Measurements from ENCODE around the gene FBXL16. TPM values are rescaled to one million over a fixed set of nuclear protein-coding genes. Genes with fewer than 3 reads are reported as not detected.

The FBXL16 gene
- total RNA-seq, 1 donor from 2014 or later, result 0.53 TPM

DNA sequence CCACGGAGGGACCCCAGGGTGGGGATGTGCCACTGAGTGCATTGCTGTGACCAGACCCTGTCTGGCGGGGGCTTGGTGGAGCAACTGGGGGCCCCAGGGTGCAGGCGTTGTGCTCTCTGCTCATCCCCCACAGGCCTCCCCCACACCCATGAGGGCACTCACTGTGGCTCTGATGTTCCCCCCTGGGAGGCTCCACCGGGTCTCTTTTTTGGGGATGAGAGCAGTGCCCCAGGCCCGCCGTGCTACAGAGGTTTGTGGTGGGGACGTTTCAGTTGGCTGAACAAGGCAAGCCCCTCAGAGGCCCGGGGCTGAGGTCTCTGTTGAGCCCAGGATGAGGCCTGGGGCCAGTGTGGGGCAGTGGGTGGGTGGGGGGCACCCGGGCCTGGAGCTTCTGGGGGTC lies 18.1 kb upstream of the FBXL16 start:
- H3K4me3 ChIP-seq (ENCODE audit: low read depth, low read length), result no peak overlapping the region
- no peaks in the 10 kb centered on the region for H3K27me3 ChIP-seq (ENCODE audit: control insufficient read depth, insufficient read depth, low read length)
- FAIRE-seq (no peak), DNase-seq (ENCODE audit: low read depth) (no peak)
- peaks cover 2% of the 10 kb centered on the region for H3K36me3 ChIP-seq (ENCODE audit: control insufficient read depth, insufficient read depth, low read length)
- TF ChIP-seq, protein P1, sequence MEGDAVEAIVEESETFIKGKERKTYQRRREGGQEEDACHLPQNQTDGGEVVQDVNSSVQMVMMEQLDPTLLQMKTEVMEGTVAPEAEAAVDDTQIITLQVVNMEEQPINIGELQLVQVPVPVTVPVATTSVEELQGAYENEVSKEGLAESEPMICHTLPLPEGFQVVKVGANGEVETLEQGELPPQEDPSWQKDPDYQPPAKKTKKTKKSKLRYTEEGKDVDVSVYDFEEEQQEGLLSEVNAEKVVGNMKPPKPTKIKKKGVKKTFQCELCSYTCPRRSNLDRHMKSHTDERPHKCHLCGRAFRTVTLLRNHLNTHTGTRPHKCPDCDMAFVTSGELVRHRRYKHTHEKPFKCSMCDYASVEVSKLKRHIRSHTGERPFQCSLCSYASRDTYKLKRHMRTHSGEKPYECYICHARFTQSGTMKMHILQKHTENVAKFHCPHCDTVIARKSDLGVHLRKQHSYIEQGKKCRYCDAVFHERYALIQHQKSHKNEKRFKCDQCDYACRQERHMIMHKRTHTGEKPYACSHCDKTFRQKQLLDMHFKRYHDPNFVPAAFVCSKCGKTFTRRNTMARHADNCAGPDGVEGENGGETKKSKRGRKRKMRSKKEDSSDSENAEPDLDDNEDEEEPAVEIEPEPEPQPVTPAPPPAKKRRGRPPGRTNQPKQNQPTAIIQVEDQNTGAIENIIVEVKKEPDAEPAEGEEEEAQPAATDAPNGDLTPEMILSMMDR (IDR thresholded peaks at IDR 0.05; ENCODE audit: insufficient read depth, low read length, severe bottlenecking), result no peak

DNA sequence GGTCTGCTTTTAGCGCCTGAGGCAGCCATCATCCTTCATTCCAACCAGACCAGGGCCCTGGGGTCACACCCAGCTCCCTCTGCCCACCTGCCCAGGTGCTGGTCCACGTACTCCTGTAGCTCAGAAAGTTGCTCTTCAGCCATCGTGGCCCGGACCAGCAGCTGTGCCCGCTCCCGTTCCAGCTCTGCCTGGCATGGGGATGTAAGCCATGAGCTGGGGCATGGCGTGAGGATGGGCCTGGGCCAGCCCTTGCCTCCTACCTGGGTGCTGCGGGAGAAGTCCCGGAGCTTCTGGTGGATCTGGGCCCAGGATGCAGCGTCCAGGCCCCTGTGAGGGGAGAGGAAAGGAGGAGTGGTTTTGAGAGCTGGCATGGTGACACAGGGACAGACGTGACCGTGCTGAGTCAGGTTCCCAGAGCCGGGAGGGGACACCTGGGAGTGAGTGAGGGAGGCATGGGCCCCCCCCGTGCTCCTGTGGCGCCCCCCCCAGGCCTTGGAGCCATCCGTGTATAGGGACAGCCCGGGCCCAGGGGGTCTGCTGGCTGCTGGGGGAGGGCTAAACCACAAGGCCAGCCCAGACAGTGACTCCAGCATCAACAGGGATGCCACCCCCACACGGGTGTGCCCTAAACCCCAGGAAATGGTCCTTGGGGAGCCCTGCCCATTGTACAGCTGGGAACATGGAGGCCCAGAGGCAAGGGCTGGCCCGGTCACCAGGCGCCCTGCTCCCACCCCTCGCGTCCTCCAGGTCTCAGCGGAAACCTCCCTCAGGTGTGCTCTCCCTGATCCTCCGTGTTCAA lies 17.4 kb upstream of the FBXL16 start:
- no peak for FAIRE-seq
- DNase-seq (ENCODE audit: low read depth), result no peak
- TF ChIP-seq, protein P1 (IDR thresholded peaks at IDR 0.05; ENCODE audit: insufficient read depth, low read length, severe bottlenecking), result no peak
- no peak overlapping the region for H3K4me3 ChIP-seq (ENCODE audit: low read depth, low read length)
- H3K36me3 ChIP-seq (ENCODE audit: control insufficient read depth, insufficient read depth, low read length), result peaks cover 2% of the 10 kb centered on the region
- H3K27me3 ChIP-seq (ENCODE audit: control insufficient read depth, insufficient read depth, low read length), result no peaks in the 10 kb centered on the region

DNA sequence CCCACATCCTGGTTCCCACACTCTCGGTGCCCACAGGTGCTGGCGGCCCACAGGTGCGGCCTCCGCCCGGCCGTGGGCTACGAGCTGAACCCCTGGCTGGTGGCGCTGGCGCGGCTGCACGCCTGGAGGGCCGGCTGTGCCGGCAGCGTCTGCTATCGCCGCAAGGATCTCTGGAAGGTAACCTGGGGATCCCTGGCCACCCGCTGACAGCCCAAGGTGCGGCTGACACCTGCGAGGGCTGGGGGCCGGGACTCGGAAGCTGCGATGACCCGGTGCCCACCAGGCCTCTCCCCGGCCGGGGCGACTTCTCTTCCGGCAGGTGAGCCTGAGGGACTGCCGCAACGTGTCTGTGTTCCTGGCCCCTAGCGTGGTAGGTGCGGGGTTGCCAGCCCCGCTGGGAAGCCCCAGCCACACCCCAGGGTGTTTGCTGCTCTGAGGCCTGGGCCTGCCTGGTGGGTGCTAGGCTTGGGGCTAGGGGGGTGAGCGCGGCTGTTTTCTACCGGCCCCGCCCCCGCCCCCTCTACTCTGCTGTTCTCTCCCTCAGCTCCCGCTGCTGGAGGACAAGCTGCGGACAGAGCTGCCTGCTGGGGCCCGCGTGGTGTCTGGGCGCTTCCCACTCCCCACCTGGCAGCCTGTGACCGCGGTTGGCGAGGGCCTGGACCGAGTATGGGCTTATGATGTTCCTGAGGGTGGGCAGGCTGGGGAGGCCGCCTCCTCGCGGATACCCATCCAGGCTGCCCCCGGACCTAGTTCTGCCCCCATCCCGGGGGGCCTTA lies 16.4 kb upstream of the FBXL16 start:
- Histone ChIP-seq H3K27me3 (ENCODE audit: control insufficient read depth, insufficient read depth, low read length) (no peaks in the 10 kb centered on the region), H3K4me3 (ENCODE audit: low read depth, low read length) (peak overlapping the region; percentile 87), H3K36me3 (ENCODE audit: control insufficient read depth, insufficient read depth, low read length) (peaks cover 2% of the 10 kb centered on the region)
- FAIRE-seq (no peak), DNase-seq (ENCODE audit: low read depth) (no peak)
- TF ChIP-seq, protein P1 (IDR thresholded peaks at IDR 0.05; ENCODE audit: insufficient read depth, low read length, severe bottlenecking), result no peak

DNA sequence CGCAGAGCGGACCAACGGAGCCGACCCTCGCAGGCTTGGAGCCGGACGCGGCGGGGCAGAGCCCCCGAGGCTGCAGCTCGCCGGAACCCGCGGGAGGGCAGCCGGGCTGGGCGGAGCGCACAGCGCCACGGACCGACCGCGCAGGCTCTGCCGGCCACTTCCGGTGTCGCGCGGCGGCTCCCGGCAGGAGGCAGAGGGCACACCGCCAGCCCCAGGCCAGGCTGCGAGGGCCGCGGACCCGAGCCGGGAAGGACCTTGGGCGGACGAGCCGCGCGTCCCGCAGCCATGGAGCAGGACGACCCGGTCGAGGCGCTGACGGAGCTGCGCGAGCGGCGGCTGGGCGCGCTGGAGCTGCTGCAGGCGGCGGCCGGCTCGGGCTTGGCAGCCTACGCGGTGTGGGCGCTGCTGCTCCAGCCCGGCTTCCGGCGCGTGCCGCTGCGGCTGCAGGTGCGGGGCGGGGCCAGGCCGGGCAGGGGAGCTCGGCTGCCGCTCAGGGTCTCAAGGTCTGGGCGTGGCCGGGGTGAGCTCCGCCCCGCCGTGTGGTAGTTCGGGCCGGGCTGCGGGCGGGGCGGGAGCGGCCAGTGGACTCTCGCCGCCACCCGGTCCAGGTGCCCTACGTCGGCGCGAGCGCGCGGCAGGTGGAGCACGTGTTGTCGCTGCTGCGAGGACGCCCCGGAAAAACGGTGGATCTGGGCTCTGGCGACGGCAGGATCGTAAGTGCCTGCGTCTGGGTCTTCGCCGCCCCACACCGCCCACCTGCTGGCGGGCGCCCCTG lies 15.6 kb upstream of the FBXL16 start, which contains the start of gene ANTKMT:
Gene ANTKMT (plus strand): TSS at position 157 of the 775 bp plus-strand sequence. CDS start 129 bp downstream, at position 286.
- TF ChIP-seq, protein P1 (IDR thresholded peaks at IDR 0.05; ENCODE audit: insufficient read depth, low read length, severe bottlenecking), result peak; percentile 10
- FAIRE-seq, result no peak
- no peaks in the 10 kb centered on the region for H3K27me3 ChIP-seq (ENCODE audit: control insufficient read depth, insufficient read depth, low read length)
- peak within 1 kb of the TSS; percentile 87 for H3K4me3 ChIP-seq (ENCODE audit: low read depth, low read length)
- H3K36me3 ChIP-seq (ENCODE audit: control insufficient read depth, insufficient read depth, low read length), result peaks cover 2% of the 10 kb centered on the region
- DNase-seq (ENCODE audit: low read depth), result peak; percentile 51

DNA sequence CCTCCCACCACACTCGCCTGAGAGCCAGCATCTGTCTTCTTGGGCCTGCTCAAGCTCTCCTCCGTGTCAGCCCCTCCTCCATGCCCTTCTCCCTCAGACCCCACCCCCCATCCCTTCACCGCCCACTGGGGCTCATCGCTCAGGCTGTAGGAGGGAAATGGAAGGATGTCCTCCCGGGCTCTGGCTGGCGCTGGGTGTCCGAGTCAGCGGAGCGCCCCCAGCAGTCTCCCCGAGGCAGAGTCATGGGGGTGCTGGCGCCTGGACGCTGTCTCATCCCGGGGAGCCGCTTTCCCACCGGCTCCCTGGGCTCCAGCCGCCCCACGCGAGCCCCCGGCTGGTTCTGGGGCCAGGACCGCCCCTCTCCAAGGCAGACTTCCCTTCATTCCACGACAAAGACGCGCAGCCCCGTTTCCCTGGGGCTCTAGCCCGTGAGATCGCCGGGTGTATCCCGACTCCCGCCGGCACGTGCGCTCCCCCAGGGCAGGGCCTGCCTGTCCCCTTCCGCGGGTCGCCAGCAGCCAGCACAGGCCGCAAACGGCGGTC lies 14.9 kb upstream of the FBXL16 start:
- H3K36me3 ChIP-seq (ENCODE audit: control insufficient read depth, insufficient read depth, low read length), result peaks cover 2% of the 10 kb centered on the region
- TF ChIP-seq, protein P1 (IDR thresholded peaks at IDR 0.05; ENCODE audit: insufficient read depth, low read length, severe bottlenecking), result peak; percentile 21
- peak overlapping the region; percentile 87 for H3K4me3 ChIP-seq (ENCODE audit: low read depth, low read length)
- DNase-seq (ENCODE audit: low read depth) (no peak), FAIRE-seq (no peak)
- H3K27me3 ChIP-seq (ENCODE audit: control insufficient read depth, insufficient read depth, low read length), result no peaks in the 10 kb centered on the region

All from bronchial epithelial cell (primary cell).